ENCODE data around the gene HECTD4. TPM values are rescaled to one million over a fixed set of nuclear protein-coding genes. Genes with fewer than 3 reads are reported as not detected.
"Not testable (repeated sequence)": the region's sequence is repeated elsewhere in the genome, so short reads cannot be mapped to it uniquely, and the experiment has no call there.

Gene HECTD4
- polyA plus RNA-seq, 1 donor from 2014 or later = 15.8 TPM

DNA sequence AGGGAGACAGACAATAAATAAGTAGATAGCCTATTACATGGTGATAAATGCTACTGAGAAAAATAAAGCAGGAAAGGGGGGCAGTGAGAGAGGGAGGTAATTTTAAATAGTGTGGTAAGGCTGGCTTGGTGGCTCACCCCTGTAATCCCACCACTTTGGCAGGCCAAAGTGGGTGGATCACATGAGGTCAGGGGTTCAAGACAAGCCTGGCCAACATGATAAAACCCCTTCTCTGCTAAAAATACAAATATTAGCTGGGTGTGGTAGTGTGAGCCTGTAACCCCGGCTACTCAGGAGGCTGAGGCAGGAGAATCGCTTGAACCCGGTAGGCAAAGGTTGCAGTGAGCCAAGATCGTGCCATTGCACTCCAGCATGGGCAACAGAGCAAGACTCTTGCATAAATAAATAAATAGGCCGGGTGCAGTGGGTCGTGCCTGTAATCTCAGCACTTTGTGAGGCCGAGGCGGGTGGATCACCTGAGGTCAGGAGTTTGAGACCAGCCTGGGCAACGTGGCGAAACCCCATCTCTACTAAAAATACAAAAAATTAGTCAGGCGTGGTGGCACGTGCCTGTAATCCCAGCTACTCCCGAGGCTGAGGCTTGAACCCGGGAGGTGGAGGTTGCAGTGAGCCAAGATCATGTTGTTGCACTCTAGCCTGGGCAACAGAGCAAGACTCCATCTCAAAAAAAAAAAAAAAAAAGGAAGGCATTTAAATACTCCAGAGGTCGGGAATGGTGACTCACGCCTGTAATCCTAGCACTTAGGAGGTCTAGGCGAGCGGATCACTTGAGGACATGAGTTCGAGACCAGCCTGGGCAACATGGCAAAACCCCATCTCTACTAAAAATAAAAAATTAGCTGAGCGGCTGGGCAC lies 271.2 kb downstream of the HECTD4 start:
- H3K9me3 ChIP-seq (ENCODE audit: low read length); H3K27ac ChIP-seq (ENCODE audit: low read length); H3K27me3 ChIP-seq (ENCODE audit: insufficient read depth, low read depth, low read length); H3K9me2 ChIP-seq (ENCODE audit: insufficient read depth, low read length); H3K36me3 ChIP-seq (ENCODE audit: insufficient read depth, low read length); H3K9ac ChIP-seq (ENCODE audit: low read length); H4K20me1 ChIP-seq (ENCODE audit: insufficient read depth); H3F3A ChIP-seq (ENCODE audit: insufficient read depth, low read length, poor library complexity, severe bottlenecking); H3K4me3 ChIP-seq (ENCODE audit: low read length); H2AFZ ChIP-seq (ENCODE audit: low read depth, low read length); H3K4me2 ChIP-seq (ENCODE audit: low read length): not testable (repeated sequence)
- peaks cover 27% of the 10 kb centered on the region for H3K79me2 ChIP-seq (replicated peaks; ENCODE audit: insufficient read depth, low read length)

Small RNA genes lying within 50 kb of the gene (small RNA-seq; reads per million reads assigned to genes)
- 0 to 1.2 (median 0) reads per million in 3 experiments for gene RF00019

Other genes with a start within 250 kb of the HECTD4 start
- gene RPL6, start 27.2 kb upstream of the HECTD4 start, polyA plus RNA-seq = 1,383 and 1,647 TPM in 2 replicates
- gene PTPN11, start 36.5 kb upstream of the HECTD4 start, polyA plus RNA-seq = 79.6 and 92.5 TPM in 2 replicates

All from neural cell (in vitro differentiated cells).